Right lobe of liver (tissue), 6 donors: ENCODE results near the gene PRR12. TPM values are rescaled to one million over a fixed set of nuclear protein-coding genes. Genes with fewer than 3 reads are reported as not detected.

ENCODE experiments used
- ATAC-seq, 4 donors: fragments of 200-7000 bp; cut with Tn5 transposase; one replicate each; pipeline ENCODE4 v1.9.1; 2020; ENCODE audit warnings: mild to moderate bottlenecking in 4 of 4, moderate library complexity in 4 of 4
- DNase-seq, 3 donors: peaks; one replicate each; pipeline ENCODE4 v3.0.0-alpha.2; 2020
- H3K27ac ChIP-seq, 3 donors: fragments of 200-600 bp; one replicate each; pipeline ENCODE4 v1.8.0; 2022
- H3K27me3 ChIP-seq, 2 donors: fragments of 200-600 bp; one replicate each; pipeline ENCODE4 v1.8.0; 2022
- H3K36me3 ChIP-seq, 4 donors: fragments of 200-600 bp; sonication (generic) in 1 of 4; one replicate each; pipeline versions ENCODE4 v1.5.1 to v1.8.0; 2017 to 2022; ENCODE audit warnings: control low read depth in 1 of 4
- H3K4me1 ChIP-seq, 4 donors: fragments of 200-600 bp; sonication (generic) in 1 of 4; one replicate each; pipeline versions ENCODE4 v1.5.1 to v1.8.0; 2017 to 2022; ENCODE audit warnings: control low read depth in 1 of 4
- H3K4me3 ChIP-seq, 3 donors: fragments of 200-600 bp; one replicate each; pipeline ENCODE4 v1.8.0; 2022
- H3K9me3 ChIP-seq, 4 donors: fragments of 200-600 bp; sonication (generic) in 1 of 4; one replicate each; pipeline versions ENCODE4 v1.5.1 to v1.8.0; 2017 to 2022; ENCODE audit warnings: control low read depth in 1 of 4
- CTCF ChIP-seq, 4 donors: fragments of 200-600 bp in 3 of 4; fragments of 450-650 bp in 1 of 4; IDR thresholded peaks; one replicate each; pipeline versions ENCODE4 v1.5.1 to v1.8.0; 2016 to 2022; ENCODE audit warnings: antibody characterized with exemption in 4 of 4, mild to moderate bottlenecking in 2 of 4
- POLR2A ChIP-seq: fragments of 450-650 bp; IDR thresholded peaks from one replicate; pipeline ENCODE4 v1.6.1; 2017; ENCODE audit warnings: antibody characterized with exemption, mild to moderate bottlenecking
- WGBS: methylation state at CpG from one replicate; pipeline ENCODE4 v1.1.6; 2018; ENCODE audit warnings: low coverage, low lambda C conversion rate; ENCODE audit not compliant: insufficient coverage; ENCODE audit errors: missing lambda C conversion rate; 5-methylcytosine and 5-hydroxymethylcytosine counted together
- intact Hi-C, 2 donors: fragments of 100-400 bp; cut with DNase I; formaldehyde crosslinking; loops; one replicate each; pipeline versions ENCODE4 v1.11.2 to v1.14.1; 2022
- total RNA-seq, 6 experiments: library from RNA; depleted of rRNA in 2 of 6; stranded (reverse); fragments of >200 nt in 2 of 6; fragmentation: NEBNext Ultra II Directional in 3 of 6; extraction: Animal tissue kit (Norgen Biotek cat#: 25700) in 3 of 6; gene quantifications; one replicate each; pipeline versions ENCODE4 v1.1.0 to v1.2.4, GENCODE V29; 2016 to 2023
- donor health status: DM: no; HTN: yes; CAD: no.
- donor health status: DM: no; HTN: no; CAD: no.
- donor health status: DM: no; HTN: no; CAD: no.
- donor health status: DM: no; HTN: yes; CAD: no.
- donor health status: DM: no; HTN: yes; CAD: no.

PRR12 gene
- total RNA-seq, 6 experiments from 2014 or later: 4.0 to 8.5 (median 5.5) TPM

- no peaks in the 10 kb centered on the region for H3K9me3 ChIP-seq
- WGBS: 83% methylated on average over 4 of the region's 12 CpGs
- no peak overlapping the region for H3K27ac ChIP-seq
- ATAC-seq (no peak), DNase-seq (no peak)
- H3K36me3 ChIP-seq: peaks cover 0 to 65% (median 18%) of the 10 kb centered on the region in 4 donors
- intact Hi-C loops: no loop called here
- H3K27me3 ChIP-seq: no peaks in the 10 kb centered on the region
- peaks cover 0 to 6% (median 1%) of the 10 kb centered on the region in 4 donors for H3K4me1 ChIP-seq
- H3K4me3 ChIP-seq: no peak overlapping the region
- TF ChIP-seq CTCF (IDR thresholded peaks at IDR 0.05) (no peak), POLR2A (no peak)
These were observed 67.8 kb downstream of the PRR12 start for GRCh38 chr19:49658566-49659442.

GRCh38 chr19:49660338-49660961 lies 69.5 kb downstream of the PRR12 start:
- H3K4me1 ChIP-seq: peaks cover 0 to 10% (median 3%) of the 10 kb centered on the region in 4 donors
- no peak overlapping the region for H3K4me3 ChIP-seq
- H3K9me3 ChIP-seq: no peaks in the 10 kb centered on the region
- 90% methylated on average over 2 of the region's 15 CpGs for WGBS
- H3K27ac ChIP-seq: no peak overlapping the region
- DNase-seq: no peak
- intact Hi-C loops: loop anchor here in 1 of 2 donors (10.0 kb wide), 1 partner anchor 66 kb away; the partner anchor contains the start of gene PRR12
- H3K36me3 ChIP-seq: peaks cover 0 to 54% (median 11%) of the 10 kb centered on the region in 4 donors
- TF ChIP-seq POLR2A: no peak
- no peak for TF ChIP-seq CTCF (IDR thresholded peaks at IDR 0.05)
- no peaks in the 10 kb centered on the region for H3K27me3 ChIP-seq
- no peak for ATAC-seq

GRCh38 chr19:49662011-49662410 lies 71.0 kb downstream of the PRR12 start:
- no peaks in the 10 kb centered on the region for H3K9me3 ChIP-seq
- peaks cover 0 to 14% (median 5%) of the 10 kb centered on the region in 4 donors for H3K4me1 ChIP-seq
- WGBS: 80% methylated on average over 1 of the region's 16 CpGs
- intact Hi-C loops: loop anchor here in 1 of 2 donors (10.0 kb wide), 1 partner anchor 67 kb away; the partner anchor contains the start of gene PRR12
- no peak overlapping the region for H3K4me3 ChIP-seq
- no peak for TF ChIP-seq CTCF (IDR thresholded peaks at IDR 0.05)
- no peak for TF ChIP-seq POLR2A
- no peak for DNase-seq
- H3K36me3 ChIP-seq: peaks cover 0 to 41% (median 11%) of the 10 kb centered on the region in 4 donors
- H3K27me3 ChIP-seq: no peaks in the 10 kb centered on the region
- no peak for ATAC-seq
- no peak overlapping the region for H3K27ac ChIP-seq

- no peaks in the 10 kb centered on the region for H3K27me3 ChIP-seq
- 86% methylated on average over 5 of the region's 12 CpGs for WGBS
- no peak overlapping the region for H3K27ac ChIP-seq
- H3K4me3 ChIP-seq: no peak overlapping the region
- no peak for ATAC-seq
- no peak for DNase-seq
- H3K9me3 ChIP-seq: no peaks in the 10 kb centered on the region
- peaks cover 0 to 14% (median 5%) of the 10 kb centered on the region in 4 donors for H3K4me1 ChIP-seq
- peaks cover 0 to 31% (median 7%) of the 10 kb centered on the region in 4 donors for H3K36me3 ChIP-seq
- intact Hi-C loops: loop anchor here in 1 of 2 donors (10.0 kb wide), 1 partner anchor 68 kb away; the partner anchor contains the start of gene PRR12
- no peak for TF ChIP-seq POLR2A
These were observed 72.2 kb downstream of the PRR12 start for GRCh38 chr19:49663224-49663623.
